Measurements from ENCODE around the gene MANSC4. TPM values are rescaled to one million over a fixed set of nuclear protein-coding genes. Genes with fewer than 3 reads are reported as not detected.

MANSC4 gene
- total RNA-seq, 1 experiment from 2014 or later: not detected

Other genes starting within 250 kb of the MANSC4 start
- gene REP15, start 83.8 kb downstream of the MANSC4 start, total RNA-seq (2014; rRNA removed; shearing (Covaris generic); ENCODE audit: low replicate concordance): not detected in 2 replicates
- 59.5 and 64.1 TPM in 2 replicates for gene MRPS35, start 69.4 kb downstream of the MANSC4 start, total RNA-seq (2014; rRNA removed; shearing (Covaris generic); ENCODE audit: low replicate concordance)
- gene KLHL42, start within 50 bp of the MANSC4 start, total RNA-seq (2014; rRNA removed; shearing (Covaris generic); ENCODE audit: low replicate concordance): 12.8 and 19.7 TPM in 2 replicates
- gene PTHLH, start 192.5 kb upstream of the MANSC4 start, total RNA-seq (2014; rRNA removed; shearing (Covaris generic); ENCODE audit: low replicate concordance): 3.9 and 8.3 TPM in 2 replicates

All from Caki2 (cell line).